RCC 7860 (cell line): ENCODE data around the gene BGLAP.

Experiments used
- DNase-seq: peaks from one replicate; pipeline ENCODE4 v3.0.0-alpha.2; 2015; ENCODE audit warnings: low spot score
- FAIRE-seq: peaks from 2 replicates; lab custom pipeline; 2012; peaks lifted over from hg19 to GRCh38; lab: Jason Lieb, UNC

Gene BGLAP

GRCh38 chr1:156251527-156251926, 9.5 kb downstream of the BGLAP start:
- DNase-seq (no peak), FAIRE-seq (no peak)

- DNase-seq (no peak), FAIRE-seq (no peak)
These were observed 11.7 kb downstream of the BGLAP start for GRCh38 chr1:156253634-156254033.

- no peak for FAIRE-seq
- no peak for DNase-seq
These were observed 15.7 kb downstream of the BGLAP start for GRCh38 chr1:156257711-156258110.

- DNase-seq: no peak
- FAIRE-seq: no peak
These were observed 16.9 kb downstream of the BGLAP start for GRCh38 chr1:156258859-156259258.

GRCh38 chr1:156259805-156260204, 17.8 kb downstream of the BGLAP start:
- DNase-seq (no peak), FAIRE-seq (no peak)

GRCh38 chr1:156260896-156261295, 18.9 kb downstream of the BGLAP start:
- no peak for DNase-seq
- no peak for FAIRE-seq

GRCh38 chr1:156262461-156263287, 20.7 kb downstream of the BGLAP start:
- FAIRE-seq: peak; percentile 81

GRCh38 chr1:156263288-156263655, 21.3 kb downstream of the BGLAP start:
- no peak for DNase-seq
- FAIRE-seq: no peak

More at GRCh38 chr1:156262461-156263287, 20.7 kb downstream of the BGLAP start:
- DNase-seq: peak; percentile 74

GRCh38 chr1:156266051-156266450, 24.1 kb downstream of the BGLAP start:
- DNase-seq (no peak), FAIRE-seq (no peak)

GRCh38 chr1:156268336-156268735, 26.4 kb downstream of the BGLAP start:
- FAIRE-seq (no peak), DNase-seq (no peak)

GRCh38 chr1:156270314-156270713, 28.3 kb downstream of the BGLAP start:
- FAIRE-seq (no peak), DNase-seq (no peak)

- FAIRE-seq: no peak
- DNase-seq: no peak
These were observed 34.5 kb downstream of the BGLAP start for GRCh38 chr1:156276532-156276931.

GRCh38 chr1:156276966-156277381, 35.0 kb downstream of the BGLAP start:
- DNase-seq (no peak), FAIRE-seq (no peak)

- DNase-seq (no peak), FAIRE-seq (no peak)
These were observed 37.9 kb downstream of the BGLAP start for GRCh38 chr1:156279837-156280236.

GRCh38 chr1:156281281-156281680, 39.3 kb downstream of the BGLAP start:
- peak; percentile 20 for DNase-seq
- FAIRE-seq: no peak

- DNase-seq (peak; percentile 38), FAIRE-seq (no peak)
These were observed 39.9 kb downstream of the BGLAP start for GRCh38 chr1:156281693-156282478.

GRCh38 chr1:156282479-156283222, 40.7 kb downstream of the BGLAP start, which contains the start of gene SMG5:
Gene SMG5, minus strand, starts transcription at chr1:156282825. Its CDS starts 145 bp downstream, at chr1:156282680.
- FAIRE-seq (peak; percentile 71), DNase-seq (peak; percentile 93)

GRCh38 chr1:156283521-156283920, 41.5 kb downstream of the BGLAP start:
- DNase-seq: no peak
- no peak for FAIRE-seq

- no peak for FAIRE-seq
These were observed 42.1 kb downstream of the BGLAP start, which contains the start of gene TMEM79 for GRCh38 chr1:156284112-156284511. Gene TMEM79, plus strand, starts transcription at chr1:156284325. Its CDS starts 902 bp downstream, at chr1:156285227.

GRCh38 chr1:156284757-156285156, 42.8 kb downstream of the BGLAP start:
- FAIRE-seq (no peak), DNase-seq (no peak)

More at GRCh38 chr1:156284112-156284511, 42.1 kb downstream of the BGLAP start, which contains the start of gene TMEM79:
- DNase-seq: no peak

- FAIRE-seq (no peak), DNase-seq (no peak)
These were observed 43.5 kb downstream of the BGLAP start for GRCh38 chr1:156285437-156285836.
